Neural cell (in vitro differentiated cells): ENCODE data around the gene NR1H4. TPM values are rescaled to one million over a fixed set of nuclear protein-coding genes. Genes with fewer than 3 reads are reported as not detected.

Source experiments
- H2AFZ ChIP-seq: fragments of 200-600, 300-800 bp; sonication (generic), shearing (Covaris generic); 2 replicates; pipeline ENCODE4 v1.6.0; 2014; ENCODE audit warnings: low read depth, mild to moderate bottlenecking, antibody characterized with exemption, low read length, moderate library complexity
- H3F3A ChIP-seq: fragments of 200-600 bp; shearing (Covaris generic); 2 replicates; pipeline ENCODE4 v1.6.1; 2016; ENCODE audit warnings: mild to moderate bottlenecking, moderate library complexity, mixed read lengths, antibody characterized with exemption, low read length; ENCODE audit not compliant: insufficient read depth, poor library complexity, severe bottlenecking
- H3K27ac ChIP-seq: fragments of 200-600, 300-800 bp; sonication (generic), shearing (Covaris generic); 2 replicates; pipeline ENCODE4 v1.5.1; 2014; ENCODE audit warnings: mild to moderate bottlenecking, low read length, moderate library complexity
- H3K27me3 ChIP-seq: fragments of 300-800, 200-600 bp; sonication (generic), shearing (Covaris generic); 2 replicates; pipeline ENCODE4 v1.6.0; 2014; ENCODE audit warnings: mild to moderate bottlenecking, low read depth, low read length, moderate library complexity; ENCODE audit not compliant: insufficient read depth
- H3K36me3 ChIP-seq: fragments of 300-800, 200-600 bp; sonication (generic), shearing (Covaris generic); 2 replicates; pipeline ENCODE4 v1.5.1; 2014; ENCODE audit warnings: mild to moderate bottlenecking, antibody characterized with exemption, low read length, moderate library complexity; ENCODE audit not compliant: insufficient read depth
- H3K4me2 ChIP-seq: fragments of 300-800, 200-600 bp; sonication (generic), shearing (Covaris generic); 2 replicates; pipeline ENCODE4 v1.6.0; 2014; ENCODE audit warnings: mild to moderate bottlenecking, low read length
- H3K4me3 ChIP-seq: fragments of 300-800, 200-600 bp; sonication (generic), shearing (Covaris generic); 2 replicates; pipeline ENCODE4 v1.5.1; 2014; ENCODE audit warnings: mild to moderate bottlenecking, low read length, moderate library complexity
- H3K79me2 ChIP-seq: fragments of 200-600 bp; shearing (Covaris generic); replicated peaks from 2 replicates; pipeline ENCODE4 v1.6.0; 2014; ENCODE audit warnings: mild to moderate bottlenecking, low read length, moderate library complexity; ENCODE audit not compliant: insufficient read depth
- H3K9ac ChIP-seq: fragments of 300-800, 200-600 bp; sonication (generic), shearing (Covaris generic); 2 replicates; pipeline ENCODE4 v1.6.1; 2016; ENCODE audit warnings: mild to moderate bottlenecking, low read length, mixed read lengths
- H3K9me2 ChIP-seq: fragments of 200-600 bp; shearing (Covaris generic); 2 replicates; pipeline ENCODE4 v1.6.1; 2016; ENCODE audit warnings: mild to moderate bottlenecking, low read length, mixed read lengths; ENCODE audit not compliant: insufficient read depth
- H3K9me3 ChIP-seq: fragments of 200-600, 300-800 bp; sonication (generic), shearing (Covaris generic); 2 replicates; pipeline ENCODE4 v1.6.1; 2016; ENCODE audit warnings: mild to moderate bottlenecking, mixed run types, low read length, moderate library complexity, mixed read lengths
- H4K20me1 ChIP-seq: fragments of 200-600 bp; shearing (Covaris generic); 2 replicates; pipeline ENCODE4 v1.6.1; 2016; ENCODE audit warnings: mild to moderate bottlenecking, mixed run types; ENCODE audit not compliant: insufficient read depth
- CTCF ChIP-seq: fragments of 450-650 bp; IDR thresholded peaks from 2 replicates; pipeline ENCODE4 v1.5.1; 2014; ENCODE audit warnings: antibody characterized with exemption, mild to moderate bottlenecking, moderate library complexity; ENCODE audit not compliant: poor library complexity, severe bottlenecking
- EP300 ChIP-seq: fragments of 450-650 bp; conservative IDR thresholded peaks from 2 replicates; pipeline ENCODE4 v1.6.1; 2014; ENCODE audit warnings: antibody characterized with exemption, mild to moderate bottlenecking, moderate library complexity; ENCODE audit not compliant: poor library complexity, severe bottlenecking
- EZH2 ChIP-seq: fragments of 200-600, 300-800 bp; shearing (Covaris generic), sonication (generic); IDR thresholded peaks from 2 replicates; pipeline ENCODE4 v1.6.1; 2014; ENCODE audit warnings: antibody characterized with exemption, low read length, borderline replicate concordance, mild to moderate bottlenecking; ENCODE audit not compliant: insufficient read depth, poor library complexity, severe bottlenecking
- MXI1 ChIP-seq: fragments of 450-650 bp; conservative IDR thresholded peaks from 2 replicates; pipeline ENCODE4 v1.6.1; 2014; ENCODE audit warnings: antibody characterized with exemption, mild to moderate bottlenecking; ENCODE audit not compliant: poor library complexity, severe bottlenecking
- POLR2AphosphoS5 ChIP-seq: IDR thresholded peaks from 2 replicates; pipeline ENCODE4 v1.6.1; 2012
- RAD21 ChIP-seq: fragments of 450-650 bp; conservative IDR thresholded peaks from 2 replicates; pipeline ENCODE4 v1.6.1; 2014; ENCODE audit warnings: antibody characterized with exemption, mild to moderate bottlenecking, moderate library complexity
- REST ChIP-seq: IDR thresholded peaks from 2 replicates; pipeline ENCODE4 v1.6.1; 2012; ENCODE audit warnings: borderline replicate concordance
- SMC3 ChIP-seq: fragments of 450-650 bp; conservative IDR thresholded peaks from 2 replicates; pipeline ENCODE4 v1.6.1; 2014; ENCODE audit warnings: antibody characterized with exemption, mild to moderate bottlenecking, moderate library complexity; ENCODE audit not compliant: poor library complexity
- TAF1 ChIP-seq: IDR thresholded peaks from 2 replicates; pipeline ENCODE4 v1.6.1; 2012; ENCODE audit warnings: low read depth
- polyA plus RNA-seq: library from polyadenylated mRNA; depleted of rRNA; stranded (reverse); fragments of >200 nt; gene quantifications from 2 replicates; pipeline ENCODE4 v1.2.3, GENCODE V29; 2014
- small RNA-seq, 3 experiments: library from RNA; depleted of rRNA; stranded (forward); fragments of <200 nt; gene quantifications; one replicate each; pipeline ENCODE3, GENCODE V24; 2012

Gene NR1H4
- polyA plus RNA-seq, 1 donor from 2014 or later: not detected

GRCh38 chr12:100610666-100611430 is 137.2 kb downstream of the NR1H4 start:
- no peaks in the 10 kb centered on the region for H3F3A ChIP-seq
- H3K36me3 ChIP-seq: no peaks in the 10 kb centered on the region
- H3K9me2 ChIP-seq: no peaks in the 10 kb centered on the region
- no peak overlapping the region for H3K4me2 ChIP-seq
- no peak for TF ChIP-seq CTCF
- TF ChIP-seq POLR2AphosphoS5: no peak
- TF ChIP-seq MXI1: no peak
- TF ChIP-seq EP300: no peak
- no peak for TF ChIP-seq RAD21
- no peak for TF ChIP-seq SMC3
- TF ChIP-seq REST: no peak
- TF ChIP-seq EZH2: no peak
- no peak for TF ChIP-seq TAF1
- no peak overlapping the region for H3K9ac ChIP-seq
- H3K27me3 ChIP-seq: no peaks in the 10 kb centered on the region
- no peak overlapping the region for H2AFZ ChIP-seq
- no peaks in the 10 kb centered on the region for H4K20me1 ChIP-seq
- no peaks in the 10 kb centered on the region for H3K9me3 ChIP-seq
- no peak overlapping the region for H3K27ac ChIP-seq
- H3K79me2 ChIP-seq: no peaks in the 10 kb centered on the region
- H3K4me3 ChIP-seq: no peak overlapping the region

- Histone ChIP-seq H3K9me3 (no peaks in the 10 kb centered on the region), H3F3A (no peaks in the 10 kb centered on the region), H2AFZ (no peak overlapping the region), H3K4me2 (no peak overlapping the region), H3K27me3 (no peaks in the 10 kb centered on the region), H3K27ac (no peak overlapping the region), H3K36me3 (no peaks in the 10 kb centered on the region), H3K4me3 (no peak overlapping the region), H3K79me2 (no peaks in the 10 kb centered on the region), H3K9me2 (no peaks in the 10 kb centered on the region), H3K9ac (no peak overlapping the region), H4K20me1 (no peaks in the 10 kb centered on the region)
- TF ChIP-seq SMC3 (no peak), MXI1 (no peak), EP300 (no peak), CTCF (no peak), EZH2 (no peak), RAD21 (no peak), POLR2AphosphoS5 (no peak)
Observed at GRCh38 chr12:100612606-100613005, 138.9 kb downstream of the NR1H4 start.

Small RNA genes lying within 50 kb of the gene (small RNA-seq; reads per million reads assigned to genes)
- gene AC010200.2: 0 reads per million in 3 experiments

Other genes starting within 250 kb of the NR1H4 start
- 1.2 TPM in 1 of 2 replicates, not detected in the other for gene DEPDC4, start 206.8 kb upstream of the NR1H4 start, polyA plus RNA-seq
- gene SCYL2, start 206.7 kb upstream of the NR1H4 start, polyA plus RNA-seq: 80.9 and 101 TPM in 2 replicates
- gene SLC17A8, start 116.8 kb upstream of the NR1H4 start, polyA plus RNA-seq: 0.08 and 0.22 TPM in 2 replicates
- 0.67 and 0.98 TPM in 2 replicates for gene GAS2L3, start 99.8 kb downstream of the NR1H4 start, polyA plus RNA-seq